HG03045 (cell line): ENCODE results near the gene SYPL1.
A peak's percentile ranks its signal among the peaks of the same experiment; 100 is the strongest.

Source experiments
- ATAC-seq: cut with Tn5 transposase; IDR thresholded peaks from one replicate; pipeline ENCODE4 v1.9.1; 2021; ENCODE audit warnings: mild to moderate bottlenecking, moderate library complexity; ENCODE audit not compliant: unreplicated experiment

Gene SYPL1

DNA sequence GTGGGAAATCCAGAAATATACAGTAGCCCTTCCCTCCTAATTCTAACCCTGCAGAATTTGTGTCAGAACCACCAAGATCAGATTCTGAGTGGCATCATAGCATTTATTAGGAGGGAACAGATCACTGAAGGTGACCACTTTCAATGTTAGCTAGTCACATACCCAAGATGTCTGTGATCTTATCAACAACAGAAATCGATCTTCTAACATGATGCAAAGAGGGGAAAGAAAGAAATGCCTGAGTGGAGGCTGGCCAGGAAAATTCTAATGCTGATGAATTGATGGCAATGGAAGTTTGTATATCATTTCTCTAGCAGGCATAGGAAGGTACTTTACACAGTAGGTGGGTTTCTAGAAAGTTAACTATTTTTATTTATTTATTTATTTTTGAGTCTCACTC, 10.6 kb upstream of the SYPL1 start:
- no peak for ATAC-seq

DNA sequence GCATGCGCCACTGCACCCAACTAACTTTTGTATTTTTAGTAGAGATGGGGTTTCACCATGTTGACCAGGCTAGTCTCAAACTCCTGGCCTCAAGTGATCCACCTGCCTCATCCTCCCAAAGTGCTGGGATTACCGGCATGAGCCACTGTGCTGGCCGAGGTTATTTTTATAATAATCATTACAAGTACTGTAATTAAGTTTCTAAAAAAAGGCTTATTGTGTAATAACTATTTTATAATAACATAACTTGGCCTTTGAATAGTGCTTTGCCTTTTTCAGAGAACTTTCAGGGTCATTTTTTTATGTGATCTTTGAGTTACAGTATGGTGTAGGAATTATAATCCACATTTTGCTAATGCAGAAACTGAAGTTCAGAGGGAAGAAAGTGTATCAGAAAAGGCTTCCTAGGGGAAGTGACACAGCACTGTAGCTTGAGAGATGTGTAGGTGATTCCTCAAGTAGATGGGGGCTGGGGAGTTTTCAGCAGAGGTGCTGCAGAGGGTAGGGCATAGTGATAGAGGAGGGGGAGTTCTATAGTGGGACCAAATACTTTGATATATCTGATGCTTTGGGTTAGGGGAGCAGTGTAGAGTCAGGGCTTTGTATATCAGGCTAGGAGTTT, 9.2 kb upstream of the SYPL1 start:
- no peak for ATAC-seq

GRCh38 chr7:106120500-106120899, 8.4 kb upstream of the SYPL1 start:
- ATAC-seq: no peak

- no peak for ATAC-seq
Observed at GRCh38 chr7:106119719-106120118, 7.6 kb upstream of the SYPL1 start.

DNA sequence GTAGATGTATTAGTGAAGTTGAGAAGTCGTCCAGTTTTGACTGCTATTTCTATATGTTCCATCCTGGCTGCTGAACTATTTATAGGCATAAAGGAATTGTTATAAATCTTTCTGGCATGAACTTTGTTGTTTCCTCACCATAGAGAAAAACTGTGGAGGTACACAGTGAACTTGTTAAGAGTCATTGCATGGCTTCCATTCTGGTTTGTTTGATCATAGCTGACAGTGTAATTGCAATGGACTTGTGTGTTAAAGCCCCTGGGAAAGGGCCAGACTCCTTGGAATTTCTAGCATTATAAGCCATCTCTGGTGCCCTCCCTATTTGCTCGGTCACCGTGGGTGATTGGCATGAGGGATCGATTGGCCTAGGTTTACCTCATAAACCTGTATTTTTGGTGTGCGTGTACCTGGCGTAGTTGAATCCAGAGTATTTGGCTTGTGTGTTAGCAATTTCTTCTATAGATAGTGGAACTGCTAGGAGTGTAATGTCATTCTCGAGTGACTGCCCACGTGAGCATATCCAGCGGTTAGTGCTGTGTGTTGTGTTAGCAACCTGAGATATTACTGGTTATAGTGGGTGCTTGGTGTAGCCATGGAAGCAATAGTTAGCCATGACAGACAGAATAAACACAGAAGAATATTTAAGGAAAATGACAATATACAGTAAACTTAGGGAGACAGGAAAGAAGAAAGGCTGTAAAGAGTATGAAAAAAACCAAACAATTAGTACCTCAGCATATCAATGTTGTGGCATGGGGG, 5.9 kb upstream of the SYPL1 start:
- ATAC-seq: no peak

- no peak for ATAC-seq
Observed at GRCh38 chr7:106116161-106116704, 4.1 kb upstream of the SYPL1 start.

- ATAC-seq: no peak
Observed at GRCh38 chr7:106114716-106115383, 2.7 kb upstream of the SYPL1 start.

DNA sequence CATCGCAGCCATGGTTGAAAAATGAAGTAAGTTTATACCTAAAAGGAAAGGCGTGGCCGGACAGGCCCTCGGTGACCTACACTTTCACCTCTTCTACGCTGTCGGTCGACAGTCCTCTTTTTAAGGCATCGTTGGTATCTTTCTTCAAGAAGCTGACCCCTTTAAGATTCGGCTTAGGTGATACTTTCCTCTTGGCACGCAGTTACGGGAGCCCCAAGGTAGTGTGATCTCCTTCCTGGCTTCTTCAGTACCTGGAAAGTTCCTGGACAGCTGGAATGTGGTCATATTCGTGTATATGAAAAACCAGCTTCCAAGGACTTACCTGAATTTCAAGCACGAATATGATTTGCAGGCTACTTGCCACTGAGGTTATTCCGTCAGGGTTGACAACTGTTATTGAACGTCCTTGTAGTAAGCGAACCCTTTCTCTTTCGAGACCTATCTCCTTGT, 885 bp upstream of the SYPL1 start:
- no peak for ATAC-seq

GRCh38 chr7:106111655-106112117, 426 bp downstream of the SYPL1 start:
- peak; percentile 38 for ATAC-seq

- ATAC-seq: no peak
Observed at GRCh38 chr7:106110885-106111654, 1.0 kb downstream of the SYPL1 start.

DNA sequence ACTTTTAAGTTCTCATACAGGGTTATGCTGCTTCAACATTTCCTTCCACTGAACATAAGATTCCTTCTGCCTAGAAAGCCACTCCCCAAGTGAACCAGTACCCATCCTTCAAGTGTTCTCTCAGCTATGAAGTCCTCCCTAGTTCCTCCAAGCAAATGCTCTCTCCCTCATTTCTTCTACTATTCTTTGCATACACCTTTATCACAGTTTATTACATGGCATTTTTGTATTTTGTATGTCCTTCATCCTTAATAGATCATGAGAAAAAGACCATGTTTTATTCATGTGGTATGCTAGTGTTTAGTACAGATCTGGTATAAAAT, 1.9 kb downstream of the SYPL1 start:
- ATAC-seq: no peak

GRCh38 chr7:106109521-106110237, 2.4 kb downstream of the SYPL1 start:
- ATAC-seq: no peak

GRCh38 chr7:106108991-106109390, 3.1 kb downstream of the SYPL1 start:
- no peak for ATAC-seq

DNA sequence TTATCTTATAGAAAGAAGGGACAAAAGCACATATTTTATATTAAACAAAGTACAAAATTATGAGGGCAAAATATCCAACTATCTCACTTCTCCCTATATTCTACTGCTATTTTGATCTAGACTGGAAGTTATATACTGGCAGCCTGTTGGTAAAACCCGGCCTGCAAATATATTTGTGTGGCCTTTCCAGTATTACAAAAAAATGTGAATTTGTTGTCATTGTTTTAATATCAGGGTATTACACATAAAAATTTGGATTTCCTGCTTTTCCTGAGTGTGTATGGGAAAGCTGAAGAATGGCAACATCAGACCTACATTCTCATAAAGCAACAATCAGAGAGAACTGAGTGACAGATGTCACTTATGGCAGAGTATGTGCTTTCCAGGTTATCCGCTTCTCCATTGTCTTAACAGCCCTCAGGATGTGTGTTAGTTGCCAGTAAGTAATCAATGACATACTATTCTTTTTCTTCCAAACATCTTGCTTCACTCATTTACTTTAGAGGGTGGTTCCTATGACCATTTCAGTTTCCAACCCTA, 7.3 kb downstream of the SYPL1 start:
- ATAC-seq: no peak

GRCh38 chr7:106102387-106102966, 9.6 kb downstream of the SYPL1 start:
- ATAC-seq: no peak

GRCh38 chr7:106101726-106102125, 10.4 kb downstream of the SYPL1 start:
- no peak for ATAC-seq

GRCh38 chr7:106100863-106101629, 11.1 kb downstream of the SYPL1 start:
- ATAC-seq: no peak

- no peak for ATAC-seq
Observed at GRCh38 chr7:106099539-106099938, 12.6 kb downstream of the SYPL1 start.

GRCh38 chr7:106098889-106099288, 13.2 kb downstream of the SYPL1 start:
- no peak for ATAC-seq
